A549 (cell line): ENCODE results near the gene ING5. TPM values are rescaled to one million over a fixed set of nuclear protein-coding genes. Genes with fewer than 3 reads are reported as not detected.

Experiments used
- ATAC-seq, 2 experiments: fragments of 200-7000 bp in 1 of 2; fragments of >200 bp in 1 of 2; cut with Nextera tagmentation in 1 of 2; cut with Tn5 transposase in 1 of 2; 3 replicates each; pipeline versions ENCODE4 v1.8.0 to v1.9.1; 2018 to 2020; ENCODE audit warnings: mild to moderate bottlenecking in 1 of 2, moderate library complexity in 1 of 2
- CTCF ChIA-PET: fragments of 300-600 bp; sonication (Branson Sonifier 250); formaldehyde crosslinking; extraction: SDS; loops from one replicate; lab custom pipeline; 2021; ENCODE audit warnings: antibody characterized with exemption, inconsistent platforms; lab: Yijun Ruan, JAX
- POLR2A ChIA-PET: fragments of 350-600 bp; formaldehyde crosslinking; extraction: SDS; loops from one replicate; lab custom pipeline; 2021; ENCODE audit warnings: antibody characterized with exemption, inconsistent platforms; lab: Yijun Ruan, JAX
- DNase-seq, 2 experiments: peaks; one replicate each; pipeline versions ENCODE4 v3.0.0 to v3.0.0-alpha.2; 2011 to 2016; ENCODE audit warnings: low read depth in 1 of 2, low spot score in 1 of 2
- FAIRE-seq: peaks from 2 replicates; lab custom pipeline; 2011; peaks lifted over from hg19 to GRCh38; lab: Jason Lieb, UNC
- H3K27ac ChIP-seq, 2 experiments: fragments of >200 bp; sonication (Bioruptor Twin); formaldehyde crosslinking; 3 replicates each; pipeline ENCODE4 v1.5.1; 2016 to 2017
- H3K4me1 ChIP-seq: fragments of >200 bp; sonication (Bioruptor Twin); formaldehyde crosslinking; 3 replicates; pipeline ENCODE4 v1.6.1; 2016
- H3K4me2 ChIP-seq: fragments of >200 bp; sonication (Bioruptor Twin); formaldehyde crosslinking; 3 replicates; pipeline ENCODE4 v1.6.1; 2016
- H3K4me3 ChIP-seq: fragments of >200 bp; sonication (Bioruptor Twin); formaldehyde crosslinking; 3 replicates; pipeline ENCODE4 v1.5.1; 2016
- H3K9me3 ChIP-seq: fragments of >200 bp; sonication (Bioruptor Twin); formaldehyde crosslinking; 3 replicates; pipeline ENCODE4 v1.6.1; 2016
- BCL3 ChIP-seq: fragments of >200 bp; sonication (Bioruptor Twin); formaldehyde crosslinking; IDR thresholded peaks from 3 replicates; pipeline ENCODE4 v1.6.1; 2016
- CBX8 ChIP-seq: fragments of 200-600 bp; sonication (generic); IDR thresholded peaks from 2 replicates; pipeline ENCODE4 v1.6.1; 2016
- CHD2 ChIP-seq: fragments of 150-350 bp; IDR thresholded peaks from 2 replicates; pipeline ENCODE4 v1.6.1; 2014; ENCODE audit warnings: low read length; ENCODE audit not compliant: partially characterized antibody
- CTCF ChIP-seq: fragments of >200 bp; sonication (Bioruptor Twin); formaldehyde crosslinking; IDR thresholded peaks from 3 replicates; pipeline ENCODE4 v1.5.1; 2016
- ELK1 ChIP-seq: fragments of 150-350 bp; IDR thresholded peaks from 2 replicates; pipeline ENCODE4 v1.6.1; 2014; ENCODE audit warnings: low read depth, mild to moderate bottlenecking, low read length
- ESRRA ChIP-seq: fragments of 150-350 bp; IDR thresholded peaks from 2 replicates; pipeline ENCODE4 v1.6.1; 2014; ENCODE audit warnings: mild to moderate bottlenecking, low read length, borderline replicate concordance
- HOXB13 ChIP-seq: fragments of 250-450 bp; sonication (Bioruptor Pico); IDR thresholded peaks from 2 replicates; pipeline ENCODE4 v1.5.0; 2020; ENCODE audit warnings: low read depth, mild to moderate bottlenecking, moderate library complexity
- KDM1A ChIP-seq: fragments of 200-600 bp; sonication (generic); IDR thresholded peaks from 2 replicates; pipeline ENCODE4 v1.6.1; 2016; ENCODE audit warnings: low read depth, mild to moderate bottlenecking
- NPAS2 ChIP-seq: fragments of 250-450 bp; sonication (Bioruptor Pico); IDR thresholded peaks from 2 replicates; pipeline ENCODE4 v1.8.0; 2022; ENCODE audit warnings: mild to moderate bottlenecking, moderate library complexity, borderline replicate concordance
- ZC3H11A ChIP-seq: fragments of 450-650 bp; IDR thresholded peaks from 2 replicates; pipeline ENCODE4 v1.6.1; 2014; ENCODE audit warnings: antibody characterized with exemption, mild to moderate bottlenecking
- WGBS: methylation state at CpG from one replicate; pipeline ENCODE4 v1.1.6; 2017; ENCODE audit errors: missing lambda C conversion rate; 5-methylcytosine and 5-hydroxymethylcytosine counted together
- polyA plus RNA-seq, 4 experiments: library from polyadenylated mRNA; depleted of rRNA in 3 of 4; stranded (reverse); fragments of >200 nt; fragmentation: RNase III in 1 of 4; extraction: RNeasy Plus Mini Kit Qiagen cat#74134 plus additional on column Dnase treatment in 1 of 4; gene quantifications; 2 replicates in 3 of 4; 3 replicates in 1 of 4; pipeline ENCODE4 v1.2.3, GENCODE V29; 2011 to 2017
- TF ChIP-seq, protein P1 (sequence below): IDR thresholded peaks from 2 replicates; pipeline ENCODE4 v1.6.1; 2012

ING5 gene
- polyA plus RNA-seq, 2 of the 4 experiments (the other 2 are of a cell fraction), result 28.6 to 29.6 TPM

DNA sequence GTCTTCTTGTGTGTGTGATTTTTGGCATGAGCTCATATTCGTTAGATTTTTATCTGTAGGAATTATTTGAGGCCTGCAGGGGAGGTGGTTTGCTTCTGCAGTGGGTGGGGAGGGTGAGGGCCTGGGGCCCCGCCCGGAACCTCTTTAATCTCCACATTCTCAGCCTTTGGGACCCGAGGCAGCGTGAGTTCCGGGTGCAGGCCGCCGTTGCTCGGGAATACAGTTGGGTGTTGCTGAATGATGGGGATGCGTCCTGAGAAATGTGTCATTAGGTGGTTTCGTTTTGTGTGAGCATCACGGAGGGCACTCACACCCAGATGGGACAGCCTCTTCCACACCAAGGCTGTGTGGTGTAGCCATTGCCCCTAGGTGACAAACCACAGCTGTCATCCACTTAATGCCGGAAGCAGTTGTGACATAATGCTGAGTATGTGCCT lies 61.1 kb downstream of the ING5 start:
- H3K27ac ChIP-seq, result no peak overlapping the region
- FAIRE-seq (no peak), DNase-seq (no peak), ATAC-seq (no peak)
- no peaks in the 10 kb centered on the region for H3K9me3 ChIP-seq
- H3K4me2 ChIP-seq, result no peak overlapping the region
- POLR2A ChIA-PET, result no interaction called here
- CTCF ChIA-PET, result interaction anchor here (1.1 kb wide), 1 partner anchor 33 kb away, joined by 3 read pairs; no protein-coding TSS in a partner anchor
- no peak for TF ChIP-seq HOXB13
- 93% methylated on average over 13 of the region's 13 CpGs for WGBS
- H3K4me3 ChIP-seq, result no peak overlapping the region
- no peaks in the 10 kb centered on the region for H3K4me1 ChIP-seq

DNA sequence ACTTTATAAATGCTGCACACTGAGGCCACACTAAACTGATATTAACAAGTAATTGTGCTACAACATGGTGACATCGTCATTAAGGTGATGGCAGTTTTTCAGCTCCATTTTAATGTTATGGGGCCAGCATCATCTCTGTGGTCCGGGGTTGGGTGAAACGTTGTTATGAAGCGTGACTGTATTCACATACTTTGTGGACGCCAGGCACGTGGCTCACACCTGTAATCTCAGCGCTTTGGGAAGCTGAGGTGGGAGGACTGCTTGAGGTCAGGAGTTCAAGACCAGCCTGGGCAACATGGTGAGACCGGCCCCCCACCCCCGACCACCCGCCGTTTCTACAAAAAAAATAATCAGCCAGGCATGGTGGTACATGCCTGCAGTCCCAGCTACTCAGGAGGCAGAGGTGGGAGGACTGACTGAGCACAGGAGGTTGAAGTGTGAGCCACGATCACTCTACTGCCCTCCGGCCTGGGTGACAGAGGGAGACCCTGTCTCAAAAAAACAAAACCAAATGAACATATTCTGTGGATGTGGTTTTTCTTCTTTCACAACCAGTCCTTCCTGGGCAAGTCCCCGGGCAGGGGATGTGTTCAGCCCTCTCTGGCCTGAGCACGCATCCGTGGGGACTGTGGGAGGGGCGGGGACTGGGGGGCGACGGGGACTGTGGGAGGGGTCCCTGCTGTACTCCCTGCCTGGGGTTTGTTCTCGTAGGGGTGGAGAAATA lies 61.9 kb downstream of the ING5 start:
- POLR2A ChIA-PET, result no interaction called here

DNA sequence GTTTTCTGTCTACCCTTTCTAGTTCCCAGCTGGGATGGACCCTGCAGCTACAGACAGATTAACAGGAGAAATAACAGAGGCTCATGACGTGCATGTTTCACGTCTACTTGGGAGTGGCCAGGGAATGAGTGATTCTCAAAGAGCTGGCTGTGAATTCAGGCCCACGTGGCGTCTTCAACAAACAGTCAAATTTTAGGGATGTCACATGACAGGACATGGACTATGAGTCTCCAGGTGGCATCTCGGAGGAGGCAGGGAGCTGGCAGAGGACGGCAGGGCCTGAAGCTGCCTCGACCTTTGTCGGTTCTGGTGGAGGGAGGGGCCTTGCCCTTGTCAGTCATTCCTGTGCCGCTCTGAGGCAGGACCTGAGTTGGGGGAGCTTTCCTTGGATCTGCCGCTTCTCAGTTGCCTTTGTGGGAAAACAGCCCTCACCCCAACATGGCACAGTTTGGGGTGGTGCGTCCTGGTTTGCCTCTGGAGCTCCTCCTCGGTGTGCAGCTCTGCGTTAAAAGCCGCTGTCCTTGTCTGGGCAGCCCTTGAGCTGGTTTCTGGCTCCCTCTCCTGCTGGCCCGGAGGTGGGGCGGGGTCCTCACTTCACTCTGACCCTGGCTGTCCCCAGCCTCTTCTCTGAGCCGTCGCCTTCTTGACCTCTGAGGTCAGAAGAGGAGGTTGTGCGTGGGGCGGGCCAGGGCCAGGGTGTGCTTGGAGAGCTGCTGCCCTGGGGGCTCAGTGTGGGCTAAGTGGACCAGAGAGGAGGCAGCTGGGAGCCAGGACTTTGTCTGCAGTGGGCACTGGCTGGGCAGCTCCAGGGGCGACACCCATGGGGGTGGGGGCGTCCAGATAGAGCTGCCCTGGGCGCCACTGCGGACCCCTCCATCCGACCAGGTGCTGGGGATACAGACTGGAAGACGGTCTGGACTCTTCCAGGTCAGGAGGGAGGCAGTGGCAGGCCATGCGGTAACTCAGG lies 62.7 kb downstream of the ING5 start:
- no peaks in the 10 kb centered on the region for H3K9me3 ChIP-seq
- ATAC-seq, result peak in 1 of 2 experiments; percentile 18; a peak in 1 of 6 replicates
- no peak for TF ChIP-seq ELK1
- no peak for TF ChIP-seq CTCF
- TF ChIP-seq ESRRA, result no peak
- no peak for TF ChIP-seq BCL3
- TF ChIP-seq KDM1A, result no peak
- TF ChIP-seq NPAS2, result no peak
- no peak for TF ChIP-seq ZC3H11A
- TF ChIP-seq, all 56 proteins: peak for 0
- Histone ChIP-seq H3K4me2 (no peak overlapping the region), H3K27ac (no peak overlapping the region), H3K4me1 (no peaks in the 10 kb centered on the region), H3K4me3 (no peak overlapping the region)
- ChIA-PET POLR2A (no interaction called here), CTCF (interaction anchor here (1.1 kb wide), 1 partner anchor 31 kb away, joined by 3 read pairs; no protein-coding TSS in a partner anchor)
- 87% methylated on average over 20 of the region's 27 CpGs for WGBS
- FAIRE-seq, result no peak
- no peak for DNase-seq

More for the DNA sequence above, 61.9 kb downstream of the ING5 start:
- ATAC-seq (no peak), FAIRE-seq (no peak), DNase-seq (no peak)
- H3K27ac ChIP-seq, result no peak overlapping the region
- no peak overlapping the region for H3K4me2 ChIP-seq
- no peaks in the 10 kb centered on the region for H3K9me3 ChIP-seq
- CTCF ChIA-PET, result interaction anchor here (1.1 kb wide), 1 partner anchor 32 kb away, joined by 3 read pairs; no protein-coding TSS in a partner anchor
- H3K4me1 ChIP-seq, result no peaks in the 10 kb centered on the region
- TF ChIP-seq CBX8, result no peak
- TF ChIP-seq, protein P1, sequence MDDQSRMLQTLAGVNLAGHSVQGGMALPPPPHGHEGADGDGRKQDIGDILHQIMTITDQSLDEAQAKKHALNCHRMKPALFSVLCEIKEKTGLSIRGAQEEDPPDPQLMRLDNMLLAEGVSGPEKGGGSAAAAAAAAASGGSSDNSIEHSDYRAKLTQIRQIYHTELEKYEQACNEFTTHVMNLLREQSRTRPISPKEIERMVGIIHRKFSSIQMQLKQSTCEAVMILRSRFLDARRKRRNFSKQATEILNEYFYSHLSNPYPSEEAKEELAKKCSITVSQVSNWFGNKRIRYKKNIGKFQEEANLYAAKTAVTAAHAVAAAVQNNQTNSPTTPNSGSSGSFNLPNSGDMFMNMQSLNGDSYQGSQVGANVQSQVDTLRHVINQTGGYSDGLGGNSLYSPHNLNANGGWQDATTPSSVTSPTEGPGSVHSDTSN, result no peak
- TF ChIP-seq CHD2, result no peak
- H3K4me3 ChIP-seq, result no peak overlapping the region
- WGBS, result 81% methylated on average over 15 of the region's 20 CpGs
